Neural cell (in vitro differentiated cells): ENCODE results near the gene RGS6.

Source experiments
- CTCF ChIP-seq: fragments of 450-650 bp; IDR thresholded peaks from 2 replicates; pipeline ENCODE4 v1.5.1; 2014; ENCODE audit warnings: antibody characterized with exemption, mild to moderate bottlenecking, moderate library complexity; ENCODE audit not compliant: poor library complexity, severe bottlenecking
- EP300 ChIP-seq: fragments of 450-650 bp; conservative IDR thresholded peaks from 2 replicates; pipeline ENCODE4 v1.6.1; 2014; ENCODE audit warnings: antibody characterized with exemption, mild to moderate bottlenecking, moderate library complexity; ENCODE audit not compliant: poor library complexity, severe bottlenecking
- EZH2 ChIP-seq: fragments of 200-600, 300-800 bp; shearing (Covaris generic), sonication (generic); IDR thresholded peaks from 2 replicates; pipeline ENCODE4 v1.6.1; 2014; ENCODE audit warnings: antibody characterized with exemption, low read length, borderline replicate concordance, mild to moderate bottlenecking; ENCODE audit not compliant: insufficient read depth, poor library complexity, severe bottlenecking
- POLR2AphosphoS5 ChIP-seq: IDR thresholded peaks from 2 replicates; pipeline ENCODE4 v1.6.1; 2012
- RAD21 ChIP-seq: fragments of 450-650 bp; conservative IDR thresholded peaks from 2 replicates; pipeline ENCODE4 v1.6.1; 2014; ENCODE audit warnings: antibody characterized with exemption, mild to moderate bottlenecking, moderate library complexity
- SMC3 ChIP-seq: fragments of 450-650 bp; conservative IDR thresholded peaks from 2 replicates; pipeline ENCODE4 v1.6.1; 2014; ENCODE audit warnings: antibody characterized with exemption, mild to moderate bottlenecking, moderate library complexity; ENCODE audit not compliant: poor library complexity
- TF ChIP-seq, protein P1 (sequence below): IDR thresholded peaks from 2 replicates; pipeline ENCODE4 v1.6.1; 2012; ENCODE audit warnings: borderline replicate concordance

GRCh38 chr14:72432748-72433147 lies 500.5 kb downstream of the RGS6 start:
- TF ChIP-seq CTCF (no peak), EZH2 (no peak), POLR2AphosphoS5 (no peak), RAD21 (no peak), EP300 (no peak), SMC3 (no peak)
- TF ChIP-seq, protein P1, sequence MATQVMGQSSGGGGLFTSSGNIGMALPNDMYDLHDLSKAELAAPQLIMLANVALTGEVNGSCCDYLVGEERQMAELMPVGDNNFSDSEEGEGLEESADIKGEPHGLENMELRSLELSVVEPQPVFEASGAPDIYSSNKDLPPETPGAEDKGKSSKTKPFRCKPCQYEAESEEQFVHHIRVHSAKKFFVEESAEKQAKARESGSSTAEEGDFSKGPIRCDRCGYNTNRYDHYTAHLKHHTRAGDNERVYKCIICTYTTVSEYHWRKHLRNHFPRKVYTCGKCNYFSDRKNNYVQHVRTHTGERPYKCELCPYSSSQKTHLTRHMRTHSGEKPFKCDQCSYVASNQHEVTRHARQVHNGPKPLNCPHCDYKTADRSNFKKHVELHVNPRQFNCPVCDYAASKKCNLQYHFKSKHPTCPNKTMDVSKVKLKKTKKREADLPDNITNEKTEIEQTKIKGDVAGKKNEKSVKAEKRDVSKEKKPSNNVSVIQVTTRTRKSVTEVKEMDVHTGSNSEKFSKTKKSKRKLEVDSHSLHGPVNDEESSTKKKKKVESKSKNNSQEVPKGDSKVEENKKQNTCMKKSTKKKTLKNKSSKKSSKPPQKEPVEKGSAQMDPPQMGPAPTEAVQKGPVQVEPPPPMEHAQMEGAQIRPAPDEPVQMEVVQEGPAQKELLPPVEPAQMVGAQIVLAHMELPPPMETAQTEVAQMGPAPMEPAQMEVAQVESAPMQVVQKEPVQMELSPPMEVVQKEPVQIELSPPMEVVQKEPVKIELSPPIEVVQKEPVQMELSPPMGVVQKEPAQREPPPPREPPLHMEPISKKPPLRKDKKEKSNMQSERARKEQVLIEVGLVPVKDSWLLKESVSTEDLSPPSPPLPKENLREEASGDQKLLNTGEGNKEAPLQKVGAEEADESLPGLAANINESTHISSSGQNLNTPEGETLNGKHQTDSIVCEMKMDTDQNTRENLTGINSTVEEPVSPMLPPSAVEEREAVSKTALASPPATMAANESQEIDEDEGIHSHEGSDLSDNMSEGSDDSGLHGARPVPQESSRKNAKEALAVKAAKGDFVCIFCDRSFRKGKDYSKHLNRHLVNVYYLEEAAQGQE = no peak
